Neural progenitor cell (in vitro differentiated cells): ENCODE data around the gene DLEC1. TPM values are rescaled to one million over a fixed set of nuclear protein-coding genes. Genes with fewer than 3 reads are reported as not detected.
A peak's percentile ranks its signal among the peaks of the same experiment; 100 is the strongest.

Source experiments
- DNase-seq: peaks from one replicate; pipeline ENCODE4 v3.0.0-alpha.2; 2016; ENCODE audit warnings: low spot score
- H2AFZ ChIP-seq: fragments of 200-600 bp; sonication (generic); replicated peaks from 2 replicates; pipeline ENCODE4 v1.6.1; 2016; ENCODE audit warnings: antibody characterized with exemption
- H3F3A ChIP-seq: fragments of 200-600 bp; sonication (generic); 2 replicates; pipeline ENCODE4 v1.6.1; 2016; ENCODE audit warnings: antibody characterized with exemption, low read depth
- H3K27ac ChIP-seq: fragments of 200-600 bp; sonication (generic); 2 replicates; pipeline ENCODE4 v1.5.1; 2016; ENCODE audit warnings: mild to moderate bottlenecking
- H3K27me3 ChIP-seq: fragments of 200-600 bp; sonication (generic); 2 replicates; pipeline ENCODE4 v1.6.1; 2016; ENCODE audit warnings: mild to moderate bottlenecking, moderate library complexity
- H3K36me3 ChIP-seq: fragments of 200-600 bp; sonication (generic); 2 replicates; pipeline ENCODE4 v1.5.1; 2016
- H3K4me1 ChIP-seq: fragments of 200-600 bp; sonication (generic); 2 replicates; pipeline ENCODE4 v1.6.1; 2016; ENCODE audit warnings: mixed run types
- H3K4me2 ChIP-seq: fragments of 200-600 bp; sonication (generic); 2 replicates; pipeline ENCODE4 v1.6.1; 2016
- H3K4me3 ChIP-seq: fragments of 200-600 bp; sonication (generic); 2 replicates; pipeline ENCODE4 v1.5.1; 2016
- H3K79me2 ChIP-seq: fragments of 200-600 bp; sonication (generic); 2 replicates; pipeline ENCODE4 v1.6.1; 2016; ENCODE audit warnings: low read depth
- H3K9ac ChIP-seq: fragments of 200-600 bp; sonication (generic); 2 replicates; pipeline ENCODE4 v1.6.1; 2016
- H3K9me3 ChIP-seq: fragments of 200-600 bp; sonication (generic); 2 replicates; pipeline ENCODE4 v1.5.1; 2016; ENCODE audit warnings: low read depth
- H4K20me1 ChIP-seq: fragments of 200-600 bp; sonication (generic); 2 replicates; pipeline ENCODE4 v1.6.1; 2016; ENCODE audit warnings: low read depth
- H3K27ac Mint-ChIP-seq: 3 replicates; pipeline ENCODE4 v1.8.0; 2021; ENCODE audit warnings: mixed read lengths
- H3K27me3 Mint-ChIP-seq: 2 replicates; pipeline ENCODE4 v1.8.0; 2022; ENCODE audit warnings: low read depth, mild to moderate bottlenecking, inconsistent platforms, moderate library complexity, mixed read lengths; ENCODE audit not compliant: insufficient read depth
- H3K36me3 Mint-ChIP-seq: 3 replicates; pipeline ENCODE4 v1.8.0; 2021; ENCODE audit warnings: mixed read lengths
- H3K4me1 Mint-ChIP-seq: 3 replicates; pipeline ENCODE4 v1.8.0; 2021; ENCODE audit warnings: mixed read lengths
- H3K4me3 Mint-ChIP-seq: 3 replicates; pipeline ENCODE4 v1.8.0; 2021; ENCODE audit warnings: mild to moderate bottlenecking, moderate library complexity, mixed read lengths
- H3K9me3 Mint-ChIP-seq: 3 replicates; pipeline ENCODE4 v1.8.0; 2020; ENCODE audit warnings: mixed read lengths
- CTCF ChIP-seq: fragments of 200-600 bp; sonication (generic); IDR thresholded peaks from 2 replicates; pipeline ENCODE4 v1.5.1; 2017; ENCODE audit warnings: antibody characterized with exemption, mild to moderate bottlenecking
- EZH2 ChIP-seq: fragments of 200-600 bp; sonication (generic); IDR thresholded peaks from 2 replicates; pipeline ENCODE4 v1.6.1; 2017; ENCODE audit warnings: antibody characterized with exemption, mild to moderate bottlenecking, moderate library complexity
- EZH2phosphoT487 ChIP-seq: fragments of 200-600 bp; sonication (generic); IDR thresholded peaks from 2 replicates; pipeline ENCODE4 v1.6.1; 2017; ENCODE audit warnings: antibody characterized with exemption
- total RNA-seq: library from RNA; depleted of rRNA; stranded (reverse); fragments of >200 nt; gene quantifications from 2 replicates; pipeline ENCODE4 v1.2.3, GENCODE V29; 2015; ENCODE audit warnings: low replicate concordance

The DLEC1 gene
- total RNA-seq, 1 donor from 2014 or later: 0.60 TPM

DNA sequence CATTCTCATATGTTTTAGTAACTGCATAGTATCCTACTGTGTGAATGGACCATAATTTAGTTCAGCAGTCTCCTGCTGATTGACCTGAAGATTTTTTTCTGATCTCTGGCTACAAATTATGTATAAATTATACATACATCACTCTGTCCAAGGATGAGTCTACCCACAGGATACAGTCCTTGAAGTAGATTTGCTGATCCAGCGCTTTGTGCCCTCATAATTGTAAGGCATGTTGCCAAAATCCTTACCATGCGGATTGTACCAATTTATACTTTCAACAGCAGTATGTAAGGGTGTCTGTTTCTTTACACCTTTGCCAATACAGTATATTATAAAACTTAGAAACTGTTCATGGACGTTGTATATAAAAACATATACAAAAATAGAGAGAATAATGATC is 51.4 kb downstream of the DLEC1 start:
- Histone ChIP-seq H3F3A (no peaks in the 10 kb centered on the region), H3K4me1 (no peaks in the 10 kb centered on the region), H3K9ac (no peak overlapping the region), H3K4me3 (no peak overlapping the region), H3K36me3 (no peaks in the 10 kb centered on the region), H3K27me3 (no peaks in the 10 kb centered on the region), H4K20me1 (no peaks in the 10 kb centered on the region), H3K27ac (no peak overlapping the region), H3K4me2 (no peak overlapping the region), H2AFZ (no peak overlapping the region), H3K9me3 (no peaks in the 10 kb centered on the region), H3K79me2 (no peaks in the 10 kb centered on the region)
- no peak overlapping the region for H3K27ac Mint-ChIP-seq
- TF ChIP-seq EZH2phosphoT487: no peak
- no peak for TF ChIP-seq EZH2
- TF ChIP-seq CTCF: no peak
- no peaks in the 10 kb centered on the region for H3K36me3 Mint-ChIP-seq
- no peaks in the 10 kb centered on the region for H3K27me3 Mint-ChIP-seq
- no peaks in the 10 kb centered on the region for H3K9me3 Mint-ChIP-seq
- H3K4me3 Mint-ChIP-seq: no peak overlapping the region
- no peak for DNase-seq
- peaks cover 3% of the 10 kb centered on the region for H3K4me1 Mint-ChIP-seq

DNA sequence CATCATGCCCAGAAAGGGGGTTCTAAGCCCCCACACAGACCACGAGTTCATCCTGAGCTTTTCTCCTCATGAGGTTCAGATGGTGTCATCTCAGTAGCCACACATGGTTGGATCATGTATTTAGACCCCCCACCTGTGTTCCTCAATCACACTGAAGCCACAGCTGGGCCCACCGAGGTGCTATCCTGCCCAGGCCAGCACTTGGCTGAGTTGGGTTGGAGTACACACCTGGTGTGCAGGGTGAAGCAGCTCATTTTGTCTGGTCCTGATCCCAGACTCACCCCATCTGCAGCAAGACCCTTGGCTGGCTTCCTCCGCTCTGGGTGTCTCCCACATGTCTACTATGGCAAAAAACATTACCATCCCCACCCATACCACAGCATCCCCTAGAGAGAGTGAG is 56.0 kb downstream of the DLEC1 start:
- DNase-seq: no peak
- H3K36me3 Mint-ChIP-seq: no peaks in the 10 kb centered on the region
- no peaks in the 10 kb centered on the region for H3K9me3 Mint-ChIP-seq
- H3K4me3 Mint-ChIP-seq: no peak overlapping the region
- Histone ChIP-seq H3K4me1 (peaks cover 14% of the 10 kb centered on the region), H3K36me3 (no peaks in the 10 kb centered on the region), H3K4me3 (no peak overlapping the region), H3K4me2 (no peak overlapping the region), H3K9ac (no peak overlapping the region), H3K27me3 (no peaks in the 10 kb centered on the region), H3K79me2 (no peaks in the 10 kb centered on the region), H3K9me3 (no peaks in the 10 kb centered on the region), H2AFZ (no peak overlapping the region), H4K20me1 (no peaks in the 10 kb centered on the region), H3K27ac (no peak overlapping the region), H3F3A (peaks cover 13% of the 10 kb centered on the region)
- peaks cover 2% of the 10 kb centered on the region for H3K27me3 Mint-ChIP-seq
- no peak for TF ChIP-seq EZH2
- TF ChIP-seq EZH2phosphoT487: no peak
- TF ChIP-seq CTCF: no peak
- peak overlapping the region; percentile 78 for H3K27ac Mint-ChIP-seq
- H3K4me1 Mint-ChIP-seq: peaks cover 24% of the 10 kb centered on the region

DNA sequence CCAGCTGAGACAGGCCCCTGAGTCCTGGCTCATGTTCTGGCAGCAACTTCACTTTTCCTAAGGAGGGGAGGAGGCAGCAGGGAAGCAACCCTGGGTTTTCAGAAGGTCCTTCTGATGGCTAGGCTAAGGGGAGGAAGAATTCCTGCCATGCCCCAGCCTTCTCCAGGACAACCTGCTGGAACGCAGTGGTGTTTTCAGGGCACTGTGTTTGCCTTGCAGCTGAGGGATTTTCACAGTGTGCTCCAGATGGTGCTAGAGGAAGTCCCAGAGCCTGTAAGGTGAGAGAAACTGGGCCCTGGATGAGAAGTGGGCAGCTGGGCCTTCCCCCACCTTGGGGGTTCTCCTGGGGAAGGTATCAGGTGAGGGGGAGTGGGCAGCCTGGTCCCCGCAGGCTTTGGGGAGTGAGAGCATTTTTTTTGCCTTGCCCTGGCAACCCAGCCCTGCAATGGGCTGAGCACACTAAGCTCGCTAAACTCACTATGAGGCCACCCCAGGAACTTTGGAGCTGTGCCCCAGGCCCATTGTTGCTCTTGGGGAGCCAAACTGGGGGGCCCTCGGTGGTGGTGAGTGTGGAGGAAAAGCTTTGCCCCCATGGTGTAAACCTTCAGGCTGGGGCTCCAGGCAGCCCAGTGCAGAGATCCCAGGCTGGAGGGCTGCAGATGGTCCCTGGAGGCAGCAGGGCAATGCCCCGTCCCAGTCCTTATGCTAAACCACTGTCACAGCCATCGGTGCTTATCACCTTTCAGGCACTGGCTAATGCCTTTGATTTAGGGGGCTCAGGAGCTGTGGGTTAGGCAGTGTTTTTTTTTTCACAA is 56.9 kb downstream of the DLEC1 start:
- H3K4me1 ChIP-seq: peaks cover 22% of the 10 kb centered on the region
- no peak overlapping the region for H3K4me2 ChIP-seq
- Mint-ChIP-seq H3K9me3 (no peaks in the 10 kb centered on the region), H3K36me3 (no peaks in the 10 kb centered on the region), H3K4me1 (peaks cover 26% of the 10 kb centered on the region), H3K4me3 (no peak overlapping the region), H3K27ac (no peak overlapping the region), H3K27me3 (peaks cover 2% of the 10 kb centered on the region)
- H3F3A ChIP-seq: peaks cover 15% of the 10 kb centered on the region
- H4K20me1 ChIP-seq: no peaks in the 10 kb centered on the region
- H3K27ac ChIP-seq: no peak overlapping the region
- no peak overlapping the region for H2AFZ ChIP-seq
- no peak overlapping the region for H3K9ac ChIP-seq
- TF ChIP-seq CTCF (no peak), EZH2 (no peak), EZH2phosphoT487 (no peak)
- H3K4me3 ChIP-seq: no peak overlapping the region
- no peak for DNase-seq
- no peaks in the 10 kb centered on the region for H3K27me3 ChIP-seq
- H3K9me3 ChIP-seq: no peaks in the 10 kb centered on the region
- H3K79me2 ChIP-seq: no peaks in the 10 kb centered on the region
- H3K36me3 ChIP-seq: no peaks in the 10 kb centered on the region
